DOHH2 (cell line): ENCODE measurements around the gene MBOAT7.

Source experiments
- CTCF ChIP-seq: fragments of 200-600 bp; sonication (generic); IDR thresholded peaks from one replicate; pipeline ENCODE4 v1.5.1; 2014; ENCODE audit warnings: antibody characterized with exemption, mild to moderate bottlenecking, low read depth, low read length; ENCODE audit not compliant: poor library complexity, severe bottlenecking
- EZH2phosphoT487 ChIP-seq: fragments of 200-600 bp; sonication (generic); IDR thresholded peaks from 2 replicates; pipeline ENCODE4 v1.6.1; 2017; ENCODE audit warnings: borderline replicate concordance, mild to moderate bottlenecking, antibody characterized with exemption, low read length, moderate library complexity, mixed read lengths

- TF ChIP-seq CTCF (no peak), EZH2phosphoT487 (no peak)
These were observed 17.4 kb upstream of the MBOAT7 start for GRCh38 chr19:54206831-54207177.
